ENCODE data around the gene TAPBPL.
"Not testable (repeated sequence)": the region's sequence is repeated elsewhere in the genome, so short reads cannot be mapped to it uniquely, and the experiment has no call there.

Gene TAPBPL

GRCh38 chr12:6492838-6493496, 41.1 kb downstream of the TAPBPL start, which contains the start of gene MRPL51:
Gene MRPL51 (minus strand): TSS chr12:6493262. CDS start chr12:6493136, 126 bp downstream.
- peak; percentile 99 for DNase-seq

- DNase-seq = peak; percentile 99
These were observed 41.8 kb downstream of the TAPBPL start, which contains the start of gene NCAPD2 for GRCh38 chr12:6493497-6494257. Gene NCAPD2 (plus strand): TSS chr12:6494102. CDS start chr12:6495099, 997 bp downstream.

GRCh38 chr12:6494258-6494743, 42.5 kb downstream of the TAPBPL start:
- DNase-seq = no peak

GRCh38 chr12:6494968-6495367, 43.1 kb downstream of the TAPBPL start:
- peak; percentile 20 for DNase-seq

- DNase-seq = not testable (repeated sequence)
These were observed 45.4 kb downstream of the TAPBPL start for GRCh38 chr12:6497291-6497690.

GRCh38 chr12:6500466-6500865, 48.6 kb downstream of the TAPBPL start:
- no peak for DNase-seq

GRCh38 chr12:6507102-6507998, 55.5 kb downstream of the TAPBPL start:
- DNase-seq = no peak

- no peak for DNase-seq
These were observed 56.2 kb downstream of the TAPBPL start for GRCh38 chr12:6508087-6508486.

Measured in hematopoietic multipotent progenitor cell treated with erythropoietin and hydrocortisone succinate and interleukin-3 and kit ligand, for 4 days (in vitro differentiated cells).